ENCODE results near the gene HDAC4. TPM values are rescaled to one million over a fixed set of nuclear protein-coding genes. Genes with fewer than 3 reads are reported as not detected.

HDAC4 gene
- total and polyA plus RNA-seq, 9 of the 15 experiments (the other 6 are each of a cell fraction or from before 2014, with no cell fraction given), result 0.11 to 20.2 (median 4.0) TPM

DNA sequence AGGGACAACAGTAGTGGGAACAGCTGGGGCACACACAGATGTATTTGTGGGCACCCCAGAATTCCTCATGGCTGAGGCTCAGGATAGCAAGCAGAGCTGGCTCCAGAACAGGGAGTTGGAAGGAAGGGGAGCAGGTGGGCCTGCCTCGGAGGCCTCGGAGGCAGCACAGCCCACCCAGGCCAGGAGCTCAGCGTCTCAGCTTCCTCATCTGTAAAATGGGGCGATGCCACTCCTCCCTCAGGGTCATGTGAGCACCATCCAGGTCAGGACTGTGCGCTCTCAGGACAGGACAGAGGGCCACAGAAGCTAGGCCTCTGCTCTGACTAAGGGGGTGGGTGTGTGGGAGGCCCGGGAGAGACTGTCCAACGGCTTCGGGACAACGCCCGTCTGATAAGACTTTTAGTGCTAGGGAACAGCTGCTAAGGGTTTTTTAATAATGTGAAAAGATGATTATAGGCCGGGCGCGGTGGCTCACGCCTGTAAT lies 106.2 kb downstream of the HDAC4 start (continued):
- TF ChIP-seq SMARCB1 (IDR thresholded peaks at IDR 0.05; ENCODE audit: insufficient read length, low read depth) (no peak), TAF9B (IDR thresholded peaks at IDR 0.05; ENCODE audit: partially characterized antibody) (peak; percentile 60), ATF2 (CRISPR knock-in tag; IDR thresholded peaks at IDR 0.05) (no peak), TRIM24 (IDR thresholded peaks at IDR 0.05) (peak in 1 of 2 experiments; percentile 13; a peak in 1 of 4 replicates), SMARCA4 (IDR thresholded peaks at IDR 0.05) (peak; percentile 41), PHB2 (IDR thresholded peaks at IDR 0.05; ENCODE audit: low read depth) (no peak), HNRNPLL (IDR thresholded peaks at IDR 0.05; ENCODE audit: low read depth, low read length, poor library complexity, severe bottlenecking) (no peak), KDM2B (CRISPR knock-in tag; IDR thresholded peaks at IDR 0.05) (no peak), ZNF23 (CRISPR knock-in tag; IDR thresholded peaks at IDR 0.05) (no peak), PCBP2 (IDR thresholded peaks at IDR 0.05; ENCODE audit: low read depth, low read length, poor library complexity, severe bottlenecking) (no peak), TOE1 (IDR thresholded peaks at IDR 0.05; ENCODE audit: borderline replicate concordance) (0 out of 2 replicates have a peak, but pooled peaks have one; percentile 39), TOE1 (CRISPR knock-in tag; IDR thresholded peaks at IDR 0.05; ENCODE audit: borderline replicate concordance, low read depth) (no peak), PHF21A (IDR thresholded peaks at IDR 0.05; ENCODE audit: borderline replicate concordance, low read depth) (peak; percentile 76; the same call in 1 of the 2 replicates), TARDBP (IDR thresholded peaks at IDR 0.05) (0 out of 2 replicates have a peak, but pooled peaks have one; percentile 27), ZNF551 (CRISPR knock-in tag; IDR thresholded peaks at IDR 0.05) (no peak), CBX3 (IDR thresholded peaks at IDR 0.05; ENCODE audit: borderline replicate concordance in 1 of 2, low read length in 2 of 2) (peak in 1 of 2 experiments; percentile 56; a peak in 2 of 3 replicates), EP300 (IDR thresholded peaks at IDR 0.05; ENCODE audit: low read length) (peak; percentile 73), ZSCAN29 (IDR thresholded peaks at IDR 0.05) (no peak), RFX1 (IDR thresholded peaks at IDR 0.05) (peak; percentile 27; the same call in 1 of the 2 replicates), SAP30 (IDR thresholded peaks at IDR 0.05; ENCODE audit: borderline replicate concordance, insufficient read depth, low read depth, low read length, poor library complexity, severe bottlenecking) (no peak), SFPQ (IDR thresholded peaks at IDR 0.05; ENCODE audit: low read depth, low read length) (no peak), NBN (IDR thresholded peaks at IDR 0.05; ENCODE audit: low read depth) (no peak), TFE3 (CRISPR knock-in tag; IDR thresholded peaks at IDR 0.05) (no peak), RB1 (IDR thresholded peaks at IDR 0.05; ENCODE audit: low read depth) (no peak)
- TF ChIP-seq, protein P1, sequence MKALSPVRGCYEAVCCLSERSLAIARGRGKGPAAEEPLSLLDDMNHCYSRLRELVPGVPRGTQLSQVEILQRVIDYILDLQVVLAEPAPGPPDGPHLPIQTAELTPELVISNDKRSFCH (CRISPR knock-in tag; IDR thresholded peaks at IDR 0.05), result no peak
- TF ChIP-seq, protein P1 (tag; IDR thresholded peaks at IDR 0.05), result 0 out of 2 replicates have a peak, but pooled peaks have one; percentile 61
